HEK293 (cell line): Measurements from ENCODE around the gene DOK4.

Experiments used
- RBAK ChIP-seq: fragments of 450-650 bp; formaldehyde crosslinking; IDR thresholded peaks from 2 replicates; pipeline ENCODE4 v1.5.1; 2016; ENCODE audit warnings: missing biosample characterization, missing genetic modification characterization
- TF ChIP-seq, protein P1 (sequence below): fragments of 450-650 bp; formaldehyde crosslinking; IDR thresholded peaks from 2 replicates; pipeline ENCODE4 v1.5.1; 2016; ENCODE audit warnings: missing biosample characterization, missing genetic modification characterization
- TF ChIP-seq, protein P2 (sequence below): fragments of 450-650 bp; formaldehyde crosslinking; IDR thresholded peaks from 2 replicates; pipeline ENCODE4 v1.5.1; 2016; ENCODE audit warnings: missing biosample characterization, missing genetic modification characterization
- TF ChIP-seq, protein P3 (sequence below): fragments of 450-650 bp; formaldehyde crosslinking; IDR thresholded peaks from 2 replicates; pipeline ENCODE4 v1.5.1; 2016; ENCODE audit warnings: missing biosample characterization, missing genetic modification characterization
- TF ChIP-seq, protein P4 (sequence below): fragments of 450-650 bp; formaldehyde crosslinking; IDR thresholded peaks from 2 replicates; pipeline ENCODE4 v1.5.1; 2016; ENCODE audit warnings: missing biosample characterization, missing genetic modification characterization, low read depth

DNA sequence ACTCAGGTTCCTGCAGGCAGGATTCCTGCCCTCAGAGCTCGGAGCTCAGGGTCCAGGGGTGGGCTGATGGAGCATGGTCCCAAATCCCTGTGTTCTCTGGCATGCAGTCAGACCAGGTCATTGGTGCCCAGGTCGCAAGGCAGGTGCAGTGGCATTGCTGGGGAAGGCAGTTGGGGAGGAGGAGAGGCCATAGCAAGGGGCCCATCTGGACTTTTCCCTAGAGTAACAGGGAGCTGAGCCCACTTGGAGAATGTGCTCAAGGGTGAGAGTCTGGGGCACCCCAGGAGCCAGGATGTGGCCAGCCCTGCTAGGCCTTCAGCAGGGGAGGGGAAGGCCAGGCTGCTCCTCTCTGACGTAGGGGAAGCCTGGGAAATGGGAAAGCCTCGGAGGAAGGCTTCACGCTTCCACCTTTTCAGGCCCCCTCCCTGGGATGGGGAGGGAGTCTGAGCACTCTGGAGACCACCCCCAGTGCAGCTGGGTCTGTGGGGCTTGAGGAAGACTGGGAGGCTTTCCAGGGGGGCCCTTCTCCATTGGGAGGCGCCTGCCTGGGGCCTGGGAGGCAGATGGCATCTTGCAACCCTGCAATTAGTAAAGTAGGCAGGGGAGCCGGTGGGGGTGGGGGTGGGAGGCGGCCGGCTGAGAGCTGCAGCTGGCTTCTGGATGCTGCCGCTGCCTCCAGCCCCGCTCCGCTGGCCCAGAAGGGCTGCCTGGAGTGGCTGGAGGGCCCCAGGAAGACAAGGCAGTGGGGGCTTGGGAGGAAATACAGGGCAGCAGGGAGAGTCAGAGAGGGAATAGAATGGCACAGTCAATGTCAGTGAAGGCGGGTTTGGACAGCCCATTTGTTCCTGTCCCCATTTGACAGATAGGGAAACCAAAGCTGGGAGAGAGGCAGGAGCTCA is 21.1 kb upstream of the DOK4 start:
- TF ChIP-seq, protein P1, sequence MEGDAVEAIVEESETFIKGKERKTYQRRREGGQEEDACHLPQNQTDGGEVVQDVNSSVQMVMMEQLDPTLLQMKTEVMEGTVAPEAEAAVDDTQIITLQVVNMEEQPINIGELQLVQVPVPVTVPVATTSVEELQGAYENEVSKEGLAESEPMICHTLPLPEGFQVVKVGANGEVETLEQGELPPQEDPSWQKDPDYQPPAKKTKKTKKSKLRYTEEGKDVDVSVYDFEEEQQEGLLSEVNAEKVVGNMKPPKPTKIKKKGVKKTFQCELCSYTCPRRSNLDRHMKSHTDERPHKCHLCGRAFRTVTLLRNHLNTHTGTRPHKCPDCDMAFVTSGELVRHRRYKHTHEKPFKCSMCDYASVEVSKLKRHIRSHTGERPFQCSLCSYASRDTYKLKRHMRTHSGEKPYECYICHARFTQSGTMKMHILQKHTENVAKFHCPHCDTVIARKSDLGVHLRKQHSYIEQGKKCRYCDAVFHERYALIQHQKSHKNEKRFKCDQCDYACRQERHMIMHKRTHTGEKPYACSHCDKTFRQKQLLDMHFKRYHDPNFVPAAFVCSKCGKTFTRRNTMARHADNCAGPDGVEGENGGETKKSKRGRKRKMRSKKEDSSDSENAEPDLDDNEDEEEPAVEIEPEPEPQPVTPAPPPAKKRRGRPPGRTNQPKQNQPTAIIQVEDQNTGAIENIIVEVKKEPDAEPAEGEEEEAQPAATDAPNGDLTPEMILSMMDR (tag by site-specific recombination) = no peak
- TF ChIP-seq, protein P2, sequence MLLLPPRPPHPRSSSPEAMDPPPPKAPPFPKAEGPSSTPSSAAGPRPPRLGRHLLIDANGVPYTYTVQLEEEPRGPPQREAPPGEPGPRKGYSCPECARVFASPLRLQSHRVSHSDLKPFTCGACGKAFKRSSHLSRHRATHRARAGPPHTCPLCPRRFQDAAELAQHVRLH (tag by site-specific recombination) = no peak
- TF ChIP-seq, protein P3, sequence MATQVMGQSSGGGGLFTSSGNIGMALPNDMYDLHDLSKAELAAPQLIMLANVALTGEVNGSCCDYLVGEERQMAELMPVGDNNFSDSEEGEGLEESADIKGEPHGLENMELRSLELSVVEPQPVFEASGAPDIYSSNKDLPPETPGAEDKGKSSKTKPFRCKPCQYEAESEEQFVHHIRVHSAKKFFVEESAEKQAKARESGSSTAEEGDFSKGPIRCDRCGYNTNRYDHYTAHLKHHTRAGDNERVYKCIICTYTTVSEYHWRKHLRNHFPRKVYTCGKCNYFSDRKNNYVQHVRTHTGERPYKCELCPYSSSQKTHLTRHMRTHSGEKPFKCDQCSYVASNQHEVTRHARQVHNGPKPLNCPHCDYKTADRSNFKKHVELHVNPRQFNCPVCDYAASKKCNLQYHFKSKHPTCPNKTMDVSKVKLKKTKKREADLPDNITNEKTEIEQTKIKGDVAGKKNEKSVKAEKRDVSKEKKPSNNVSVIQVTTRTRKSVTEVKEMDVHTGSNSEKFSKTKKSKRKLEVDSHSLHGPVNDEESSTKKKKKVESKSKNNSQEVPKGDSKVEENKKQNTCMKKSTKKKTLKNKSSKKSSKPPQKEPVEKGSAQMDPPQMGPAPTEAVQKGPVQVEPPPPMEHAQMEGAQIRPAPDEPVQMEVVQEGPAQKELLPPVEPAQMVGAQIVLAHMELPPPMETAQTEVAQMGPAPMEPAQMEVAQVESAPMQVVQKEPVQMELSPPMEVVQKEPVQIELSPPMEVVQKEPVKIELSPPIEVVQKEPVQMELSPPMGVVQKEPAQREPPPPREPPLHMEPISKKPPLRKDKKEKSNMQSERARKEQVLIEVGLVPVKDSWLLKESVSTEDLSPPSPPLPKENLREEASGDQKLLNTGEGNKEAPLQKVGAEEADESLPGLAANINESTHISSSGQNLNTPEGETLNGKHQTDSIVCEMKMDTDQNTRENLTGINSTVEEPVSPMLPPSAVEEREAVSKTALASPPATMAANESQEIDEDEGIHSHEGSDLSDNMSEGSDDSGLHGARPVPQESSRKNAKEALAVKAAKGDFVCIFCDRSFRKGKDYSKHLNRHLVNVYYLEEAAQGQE = no peak
- TF ChIP-seq, protein P4, sequence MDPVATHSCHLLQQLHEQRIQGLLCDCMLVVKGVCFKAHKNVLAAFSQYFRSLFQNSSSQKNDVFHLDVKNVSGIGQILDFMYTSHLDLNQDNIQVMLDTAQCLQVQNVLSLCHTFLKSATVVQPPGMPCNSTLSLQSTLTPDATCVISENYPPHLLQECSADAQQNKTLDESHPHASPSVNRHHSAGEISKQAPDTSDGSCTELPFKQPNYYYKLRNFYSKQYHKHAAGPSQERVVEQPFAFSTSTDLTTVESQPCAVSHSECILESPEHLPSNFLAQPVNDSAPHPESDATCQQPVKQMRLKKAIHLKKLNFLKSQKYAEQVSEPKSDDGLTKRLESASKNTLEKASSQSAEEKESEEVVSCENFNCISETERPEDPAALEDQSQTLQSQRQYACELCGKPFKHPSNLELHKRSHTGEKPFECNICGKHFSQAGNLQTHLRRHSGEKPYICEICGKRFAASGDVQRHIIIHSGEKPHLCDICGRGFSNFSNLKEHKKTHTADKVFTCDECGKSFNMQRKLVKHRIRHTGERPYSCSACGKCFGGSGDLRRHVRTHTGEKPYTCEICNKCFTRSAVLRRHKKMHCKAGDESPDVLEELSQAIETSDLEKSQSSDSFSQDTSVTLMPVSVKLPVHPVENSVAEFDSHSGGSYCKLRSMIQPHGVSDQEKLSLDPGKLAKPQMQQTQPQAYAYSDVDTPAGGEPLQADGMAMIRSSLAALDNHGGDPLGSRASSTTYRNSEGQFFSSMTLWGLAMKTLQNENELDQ (tag by site-specific recombination) = no peak
- no peak for TF ChIP-seq RBAK (tag by site-specific recombination)
